Endometrial microvascular endothelial cells (primary cell): ENCODE results near the gene WIPF2. TPM values are rescaled to one million over a fixed set of nuclear protein-coding genes. Genes with fewer than 3 reads are reported as not detected.
"Not testable (repeated sequence)": the region's sequence is repeated elsewhere in the genome, so short reads cannot be mapped to it uniquely, and the experiment has no call there.

Experiments used
- in situ Hi-C: cut with HindIII; loops from 2 replicates; pipeline ENCODE4 v1.10.0; 2017; ENCODE audit warnings: low sequenced_read_pairs, low pct_unique_long_range_greater_than_20kb; ENCODE audit errors: inconsistent ontology term
- total RNA-seq: library from RNA; depleted of rRNA; stranded (reverse); fragments of >200 nt; gene quantifications from one replicate; pipeline ENCODE4 v1.2.3, GENCODE V29; 2015; ENCODE audit errors: inconsistent ontology term

WIPF2 gene
- total RNA-seq, 1 donor from 2014 or later, result 7.3 TPM

GRCh38 chr17:40190197-40191021 is 28.7 kb upstream of the WIPF2 start:
- in situ Hi-C loops, result no loop called here

- in situ Hi-C loops, result no loop called here
These were observed 27.6 kb upstream of the WIPF2 start for GRCh38 chr17:40191237-40192208.

GRCh38 chr17:40192961-40193360 is 26.1 kb upstream of the WIPF2 start:
- in situ Hi-C loops, result no loop called here

GRCh38 chr17:40194821-40195220 is 24.3 kb upstream of the WIPF2 start:
- in situ Hi-C loops, result no loop called here

GRCh38 chr17:40197550-40197949 is 21.6 kb upstream of the WIPF2 start:
- in situ Hi-C loops, result no loop called here

GRCh38 chr17:40197965-40198456 is 21.1 kb upstream of the WIPF2 start:
- in situ Hi-C loops, result not testable (repeated sequence)

GRCh38 chr17:40198576-40198975 is 20.5 kb upstream of the WIPF2 start:
- in situ Hi-C loops, result no loop called here

- in situ Hi-C loops, result no loop called here
These were observed 16.0 kb upstream of the WIPF2 start for GRCh38 chr17:40203131-40203530.

GRCh38 chr17:40206193-40206592 is 12.9 kb upstream of the WIPF2 start:
- in situ Hi-C loops, result not testable (repeated sequence)

- in situ Hi-C loops, result no loop called here
These were observed 9.6 kb upstream of the WIPF2 start for GRCh38 chr17:40209404-40210093.

GRCh38 chr17:40213914-40214313 is 5.2 kb upstream of the WIPF2 start:
- in situ Hi-C loops, result not testable (repeated sequence)

- in situ Hi-C loops, result no loop called here
These were observed 931 bp upstream of the WIPF2 start for GRCh38 chr17:40218006-40218739.

- in situ Hi-C loops, result no loop called here
These were observed 662 bp downstream of the WIPF2 start for GRCh38 chr17:40219594-40220338.

GRCh38 chr17:40224718-40225550 is 5.8 kb downstream of the WIPF2 start:
- in situ Hi-C loops, result no loop called here

GRCh38 chr17:40229146-40229545 is 10.0 kb downstream of the WIPF2 start:
- in situ Hi-C loops, result not testable (repeated sequence)

- in situ Hi-C loops, result no loop called here
These were observed 11.6 kb downstream of the WIPF2 start for GRCh38 chr17:40230670-40231069.

- in situ Hi-C loops, result not testable (repeated sequence)
These were observed 12.8 kb downstream of the WIPF2 start for GRCh38 chr17:40231928-40232327.
